HG03439 (cell line): ENCODE data around the gene TGM2.
"Not testable (repeated sequence)": the region's sequence is repeated elsewhere in the genome, so short reads cannot be mapped to it uniquely, and the experiment has no call there.

Source experiments
- ATAC-seq: cut with Tn5 transposase; IDR thresholded peaks from one replicate; pipeline ENCODE4 v1.9.1; 2021; ENCODE audit warnings: mild to moderate bottlenecking, moderate library complexity; ENCODE audit not compliant: unreplicated experiment

Gene TGM2

DNA sequence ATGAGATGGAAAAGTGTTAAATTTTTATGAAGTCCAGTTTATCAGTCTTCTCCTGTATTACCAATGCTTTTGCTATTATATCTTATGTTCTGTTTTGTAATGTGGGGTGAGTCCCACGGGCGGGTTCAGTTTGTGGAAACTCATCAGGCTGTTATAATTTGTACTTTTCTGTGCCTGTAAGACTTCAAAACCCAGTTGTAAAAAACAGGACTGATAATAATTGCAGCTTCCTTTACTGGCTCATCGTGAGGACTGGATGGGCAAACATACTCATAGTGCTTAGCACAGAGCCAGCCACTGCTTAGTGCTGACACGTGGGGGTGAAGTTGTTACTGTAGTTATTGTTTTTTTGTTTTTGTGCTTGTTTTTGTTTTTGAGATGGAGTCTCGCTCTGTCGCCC lies 45.6 kb downstream of the TGM2 start:
- no peak for ATAC-seq

DNA sequence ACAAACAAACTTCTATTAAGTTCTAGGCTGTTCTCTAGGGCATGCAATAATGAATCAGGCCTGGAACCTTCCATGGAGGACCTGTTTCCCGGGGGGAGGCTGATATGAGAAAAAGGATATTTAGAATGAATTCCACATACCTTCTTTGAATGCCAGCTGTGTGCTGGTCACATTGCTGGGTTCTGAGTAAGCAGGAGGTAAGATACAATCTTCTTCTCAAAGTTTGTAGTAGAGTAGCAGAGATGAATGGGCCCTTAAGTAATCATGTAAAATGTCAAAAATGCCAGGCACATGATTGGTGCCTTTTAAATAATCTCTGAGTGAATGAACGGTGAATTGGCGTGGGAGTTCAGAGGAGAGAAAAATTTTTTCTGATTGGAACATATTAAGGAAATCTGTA lies 47.4 kb downstream of the TGM2 start:
- no peak for ATAC-seq

DNA sequence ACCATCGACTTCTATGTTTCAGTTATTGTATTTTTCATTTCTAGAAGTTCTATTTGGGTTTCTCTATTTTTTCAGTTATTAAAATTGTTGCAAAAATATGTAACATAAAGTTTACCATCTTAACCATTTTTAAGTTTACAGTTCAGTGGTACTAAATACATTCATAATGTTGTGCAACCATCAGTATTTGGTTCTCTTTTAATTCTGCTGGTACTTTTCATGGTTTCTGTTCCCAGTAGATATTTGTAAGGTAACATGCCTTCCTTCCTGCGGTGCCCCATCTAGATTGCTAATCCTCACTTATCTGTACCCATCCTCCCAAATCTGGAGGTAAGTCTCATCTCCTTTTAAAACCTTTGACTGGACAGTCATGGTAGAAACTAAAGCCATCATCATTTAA lies 47.9 kb downstream of the TGM2 start:
- ATAC-seq, result no peak

DNA sequence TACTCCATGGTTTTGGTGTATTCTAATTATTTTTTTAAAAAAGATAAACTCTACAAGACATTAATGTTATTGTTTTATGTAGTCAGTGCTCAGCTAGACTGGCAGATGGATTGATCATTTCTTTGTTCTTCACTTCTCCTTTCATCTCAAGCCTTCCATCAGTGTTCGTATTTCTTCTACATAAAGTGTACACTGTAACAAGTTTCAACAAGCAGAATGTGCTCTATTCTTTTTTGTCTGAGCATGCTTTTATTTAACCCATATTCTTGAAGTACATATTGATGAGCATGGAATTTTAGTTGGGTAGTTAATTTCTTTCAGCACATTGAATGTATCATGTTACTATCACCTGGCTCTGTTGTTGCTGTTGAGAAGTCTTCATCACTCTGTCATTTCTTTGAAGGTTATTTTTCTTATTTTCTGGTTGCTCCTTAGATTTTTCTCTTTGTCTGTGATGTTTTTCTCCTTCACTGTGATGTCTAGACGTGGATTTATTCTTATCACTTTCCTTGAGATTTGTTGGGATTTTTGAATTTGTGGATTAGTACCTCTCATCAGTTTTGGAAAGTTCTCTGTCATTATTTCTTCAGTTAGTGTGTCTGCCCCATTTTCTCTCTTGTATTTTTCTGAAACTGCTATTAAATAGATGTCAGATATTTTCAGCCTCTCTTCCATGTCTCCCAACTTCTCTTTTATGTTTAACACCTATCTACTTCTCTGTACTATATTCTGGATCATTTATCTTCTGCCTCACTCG lies 48.5 kb downstream of the TGM2 start:
- no peak for ATAC-seq

DNA sequence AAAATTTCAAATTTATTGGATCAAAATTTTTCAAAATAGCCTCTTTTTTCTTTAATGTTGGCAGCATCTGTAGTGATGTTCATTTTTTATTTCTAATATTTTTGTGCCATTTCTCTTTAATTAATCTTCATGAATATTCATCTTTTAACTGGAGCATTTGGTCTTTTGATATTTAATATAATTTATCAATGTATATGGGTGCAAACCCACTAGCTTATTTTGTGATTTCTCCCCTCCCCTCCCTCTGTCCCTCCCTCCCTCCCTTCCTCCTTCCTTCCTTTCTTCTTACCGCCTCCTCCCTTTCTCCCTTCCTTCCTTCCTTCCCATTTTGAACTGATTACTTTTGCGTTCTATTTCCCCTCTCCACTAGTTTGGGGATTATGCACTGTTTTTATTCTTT lies 49.2 kb downstream of the TGM2 start:
- no peak for ATAC-seq

DNA sequence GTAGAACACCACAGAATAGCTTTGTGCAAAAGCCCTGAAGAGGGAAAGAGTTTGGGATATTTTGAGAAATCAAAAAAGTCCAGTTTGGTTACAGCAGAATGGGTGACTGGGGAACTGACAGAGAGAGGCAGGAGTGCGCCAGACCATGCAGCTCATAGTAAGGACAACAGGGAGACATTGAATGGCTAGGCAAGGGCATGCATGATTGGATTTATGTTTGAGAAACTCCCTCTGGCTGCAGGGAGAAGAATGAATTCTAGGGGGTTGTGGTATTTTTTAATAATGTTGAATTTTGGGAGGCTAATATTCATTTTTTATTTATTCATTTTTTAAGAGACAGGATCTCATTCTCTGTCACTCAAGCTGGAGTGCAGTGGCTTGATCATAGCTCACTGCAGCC lies 49.9 kb downstream of the TGM2 start:
- ATAC-seq, result no peak

DNA sequence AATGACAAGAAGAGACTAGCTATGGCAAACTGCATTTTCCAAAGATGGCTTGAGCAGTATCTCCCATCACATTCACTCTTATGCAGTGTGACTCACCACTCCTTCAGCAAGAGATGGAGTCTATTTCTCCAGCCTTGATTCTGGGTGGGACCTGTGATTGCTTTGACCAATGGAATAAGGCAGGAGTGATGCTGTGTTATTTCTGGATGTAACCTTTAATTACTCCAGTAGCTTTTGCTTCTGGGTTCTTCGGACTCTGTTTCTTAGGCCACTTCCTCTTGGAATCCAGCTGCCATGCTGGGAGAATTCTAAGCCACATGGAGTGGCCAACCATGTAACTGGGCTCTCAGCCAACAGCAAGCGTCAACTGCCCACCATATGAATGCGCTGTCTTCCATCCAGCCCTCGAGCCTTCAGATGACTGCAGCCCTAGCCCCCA lies 50.7 kb downstream of the TGM2 start:
- no peak for ATAC-seq

DNA sequence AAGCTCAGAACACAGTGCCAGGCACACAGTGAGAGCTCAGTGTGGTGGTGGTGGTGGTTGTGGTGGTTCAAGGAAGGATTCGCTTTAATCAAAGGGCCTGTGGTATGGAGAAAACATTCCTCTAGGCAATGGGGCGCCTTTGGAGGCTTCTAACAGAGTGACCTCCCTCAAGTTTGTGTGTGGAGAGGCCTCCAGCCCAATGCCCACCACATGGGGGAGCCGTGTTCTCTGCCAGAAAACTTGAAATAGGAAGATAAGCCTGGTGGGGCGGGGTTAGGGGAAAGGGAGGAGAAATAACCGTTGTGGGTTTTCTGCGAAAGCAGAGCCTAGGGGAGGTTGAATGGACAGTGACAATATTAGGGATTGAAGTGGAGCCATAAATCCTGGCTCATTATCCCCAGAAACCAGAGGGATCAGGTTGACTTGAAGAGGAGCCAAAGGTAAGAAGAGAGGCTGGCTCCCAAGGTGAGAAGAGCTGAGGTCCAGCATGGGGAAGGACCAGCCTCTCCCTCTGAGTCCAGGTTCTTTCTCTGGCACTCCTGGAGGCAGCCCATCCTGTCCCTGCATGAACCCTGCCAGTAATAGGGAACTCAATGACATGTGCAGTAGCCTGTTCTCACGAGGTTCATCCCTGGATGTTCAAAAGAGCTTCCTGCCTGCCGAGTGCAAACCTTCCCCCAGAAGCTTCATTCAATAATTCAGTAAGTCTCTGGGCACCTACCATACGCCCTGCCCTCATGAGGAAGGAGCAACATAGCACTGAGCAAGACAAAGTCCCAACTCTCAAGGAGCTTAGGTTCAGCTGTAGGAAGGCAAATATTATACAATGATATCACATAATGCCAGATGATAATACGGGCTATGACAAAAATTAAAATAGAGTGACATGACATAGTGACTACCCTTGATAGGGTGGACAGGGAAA lies 51.4 kb downstream of the TGM2 start:
- no peak for ATAC-seq

DNA sequence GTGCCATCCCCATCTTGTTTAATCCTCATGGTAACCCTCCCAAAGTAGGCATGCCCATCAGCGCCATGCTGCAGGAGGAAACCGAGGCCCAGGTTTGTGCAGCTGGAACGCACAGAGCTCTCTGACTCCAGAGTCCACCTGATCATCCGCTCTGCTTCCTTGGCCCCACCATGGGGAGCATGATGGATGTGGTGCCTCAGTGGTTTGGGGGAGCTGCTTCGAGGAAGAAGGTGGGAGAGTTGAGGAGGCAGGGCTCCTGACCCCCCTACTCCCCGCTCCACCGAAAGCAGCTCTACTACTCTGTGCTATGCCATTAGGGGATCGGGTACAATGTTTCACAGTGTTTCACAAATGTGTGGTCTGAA lies 52.2 kb downstream of the TGM2 start:
- ATAC-seq, result no peak

DNA sequence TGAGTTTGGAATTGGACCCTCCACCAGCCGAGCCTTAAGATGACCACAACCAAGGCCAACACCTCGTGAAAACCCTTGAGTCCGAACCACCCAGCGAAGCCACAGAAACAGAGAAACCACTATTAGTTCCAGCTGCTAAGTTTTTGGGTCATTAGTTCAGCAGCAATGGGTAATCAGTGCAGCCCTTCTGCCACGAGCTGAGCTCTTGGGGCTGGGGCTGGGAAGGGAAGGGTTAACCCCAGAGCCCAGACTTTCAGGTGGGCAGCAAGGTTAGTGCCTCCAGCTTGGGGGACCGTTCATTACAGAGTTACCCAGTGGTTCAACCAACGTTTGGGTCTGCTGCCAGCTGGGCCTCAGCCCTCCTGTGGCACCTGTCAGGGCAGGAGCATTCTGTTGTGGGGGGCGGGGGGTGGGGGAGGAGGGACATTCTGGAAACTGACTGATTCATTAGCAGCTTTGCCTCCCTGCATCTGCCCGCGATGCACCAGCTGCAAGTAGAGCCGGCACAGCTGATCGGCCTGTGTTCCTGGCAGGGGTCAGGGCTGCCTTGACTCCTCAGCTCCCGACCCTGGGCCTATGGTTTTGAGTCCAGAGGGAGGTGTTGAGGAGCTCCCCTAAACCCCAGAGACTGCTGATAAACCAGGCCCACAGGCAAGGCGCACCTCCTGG lies 52.7 kb downstream of the TGM2 start:
- ATAC-seq, result no peak

DNA sequence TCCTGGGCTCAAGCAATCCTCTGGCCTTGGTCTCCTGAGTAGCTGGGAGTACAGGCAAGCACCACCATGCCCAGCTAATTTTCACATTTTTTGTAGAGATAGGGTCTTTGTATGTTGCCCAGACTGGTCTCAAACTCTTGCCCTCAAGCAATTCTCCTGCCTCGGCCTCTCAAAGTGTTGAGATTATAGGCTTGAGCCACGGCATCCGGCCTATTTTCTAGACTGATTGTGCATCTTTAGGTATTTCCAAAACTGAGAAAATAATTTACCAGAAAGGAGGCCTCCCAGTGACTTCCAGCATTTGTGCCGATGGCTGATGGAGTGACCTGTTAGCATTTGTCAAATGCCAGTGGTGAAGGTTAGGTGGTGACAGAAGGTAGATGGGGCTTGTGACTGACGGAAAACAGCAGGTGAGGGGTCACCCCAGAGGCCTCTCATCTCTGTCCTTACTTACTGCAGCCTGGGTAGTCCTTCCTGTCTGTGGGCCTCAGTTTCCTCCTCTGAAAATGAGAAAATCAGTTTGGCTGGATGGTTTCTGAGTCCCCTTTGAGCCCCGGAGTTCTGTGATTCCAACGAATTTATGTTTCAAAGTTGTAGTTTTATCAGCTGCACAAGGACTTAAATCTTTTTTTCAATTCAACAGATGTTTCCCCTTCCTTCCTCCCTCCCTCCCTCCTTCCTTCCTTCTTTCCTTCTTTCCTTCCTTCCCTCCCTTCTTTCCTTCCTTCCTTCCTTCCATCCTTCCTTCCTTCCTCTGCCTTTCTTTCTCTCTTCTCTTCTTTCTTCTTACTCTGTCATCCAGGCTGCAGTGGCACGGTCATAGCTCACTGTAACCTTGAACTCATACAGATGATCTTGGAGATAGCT lies 53.5 kb downstream of the TGM2 start:
- no peak for ATAC-seq

DNA sequence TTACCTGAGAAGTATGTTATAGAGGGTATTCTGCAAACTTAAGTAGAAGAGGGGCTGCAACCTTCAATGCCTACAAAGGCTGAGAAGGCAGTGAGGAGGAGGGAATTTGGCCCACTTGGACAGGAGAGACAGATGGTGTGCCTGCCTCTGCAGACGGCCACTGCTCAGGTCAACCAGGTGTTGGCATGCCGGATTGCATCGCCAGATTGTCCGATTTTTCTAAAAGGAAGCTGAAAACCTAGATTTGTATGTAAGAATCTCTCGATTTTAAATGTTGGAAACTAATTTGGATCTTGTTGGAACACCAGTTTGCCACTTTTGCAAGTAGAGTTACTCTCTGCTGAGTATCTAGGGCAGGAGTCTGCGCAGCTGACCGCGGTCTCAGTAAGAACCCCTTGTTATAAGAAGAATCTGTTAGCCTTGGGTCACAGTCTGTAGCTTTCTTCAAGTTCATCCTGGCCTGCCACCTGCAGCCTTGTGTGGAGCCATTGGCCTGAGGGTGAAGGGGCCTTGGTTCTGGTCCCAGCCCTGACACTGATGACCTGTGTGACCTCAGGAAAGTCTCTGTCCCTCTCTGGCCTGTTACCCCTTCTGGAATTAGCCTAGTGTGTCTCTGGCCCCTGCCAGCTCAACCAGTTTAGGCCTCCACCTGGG lies 54.4 kb downstream of the TGM2 start:
- no peak for ATAC-seq

DNA sequence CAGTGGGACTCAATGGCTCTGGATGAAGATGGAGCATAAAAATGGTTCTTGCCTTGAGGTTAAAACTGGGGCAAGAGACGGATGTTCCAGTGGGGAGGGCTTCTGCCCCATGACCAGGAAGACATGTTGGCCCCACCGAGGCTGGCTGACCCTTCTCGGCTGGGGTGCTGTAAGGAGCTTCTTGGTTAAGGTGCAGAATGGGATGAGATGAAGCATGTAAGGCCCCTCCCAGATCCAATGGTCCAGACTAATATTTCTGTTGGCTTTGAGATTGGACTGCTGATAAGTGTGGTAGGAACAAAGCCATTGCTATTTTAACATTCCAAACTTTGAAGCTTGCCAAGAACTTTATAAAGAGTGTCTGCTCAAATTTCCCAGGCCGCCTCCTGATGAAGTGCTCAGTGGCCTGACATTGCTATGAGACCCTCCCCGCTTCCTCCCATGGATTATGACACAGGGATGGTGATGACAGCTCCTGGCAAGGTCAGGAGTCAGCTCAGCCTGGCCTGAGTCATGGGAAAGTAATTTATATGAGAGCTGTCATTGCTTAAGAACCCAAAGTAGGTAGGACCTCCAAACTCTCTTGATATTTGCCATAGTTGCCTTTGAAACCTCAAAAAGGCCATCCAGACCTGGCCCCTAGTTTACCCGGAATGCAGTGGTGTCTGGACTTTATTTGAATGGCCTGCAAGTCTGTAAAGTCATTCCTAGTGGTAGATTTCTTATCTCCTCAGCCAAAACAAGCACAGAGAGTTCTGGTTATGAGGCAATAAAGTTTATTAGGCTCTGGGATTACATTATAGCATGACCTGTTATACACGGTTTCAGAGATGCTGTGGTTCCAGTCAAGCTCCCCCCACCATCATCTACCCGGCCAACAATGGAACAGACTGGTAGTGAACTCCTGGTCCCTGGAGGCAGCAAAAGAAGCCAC lies 55.2 kb downstream of the TGM2 start:
- no peak for ATAC-seq

DNA sequence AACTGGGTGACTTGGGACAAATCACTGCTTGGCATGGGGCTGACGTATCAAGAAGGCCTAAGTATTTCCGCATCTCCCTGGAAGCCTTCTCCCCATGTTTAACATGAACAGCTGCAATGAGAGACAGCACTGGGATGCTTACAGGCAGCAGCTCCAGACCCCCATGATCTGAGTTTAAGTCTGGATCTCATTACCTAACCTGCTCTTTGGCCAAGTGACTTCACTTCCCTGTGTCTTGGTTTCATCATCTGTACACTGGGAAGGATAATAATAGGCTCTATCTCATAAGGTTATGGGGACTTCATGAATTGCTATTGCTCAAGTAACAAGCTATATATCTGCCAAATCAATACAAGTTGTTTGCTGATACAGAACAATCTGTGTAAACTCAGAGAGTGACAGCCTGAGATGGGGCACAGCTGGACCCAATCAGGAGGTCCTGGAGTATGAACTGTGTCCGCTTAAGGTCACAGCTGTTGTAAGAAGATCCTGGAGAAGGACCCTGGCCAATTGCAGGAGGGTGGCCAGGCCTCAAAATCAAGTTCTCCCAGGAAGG lies 56.0 kb downstream of the TGM2 start:
- ATAC-seq, result no peak

DNA sequence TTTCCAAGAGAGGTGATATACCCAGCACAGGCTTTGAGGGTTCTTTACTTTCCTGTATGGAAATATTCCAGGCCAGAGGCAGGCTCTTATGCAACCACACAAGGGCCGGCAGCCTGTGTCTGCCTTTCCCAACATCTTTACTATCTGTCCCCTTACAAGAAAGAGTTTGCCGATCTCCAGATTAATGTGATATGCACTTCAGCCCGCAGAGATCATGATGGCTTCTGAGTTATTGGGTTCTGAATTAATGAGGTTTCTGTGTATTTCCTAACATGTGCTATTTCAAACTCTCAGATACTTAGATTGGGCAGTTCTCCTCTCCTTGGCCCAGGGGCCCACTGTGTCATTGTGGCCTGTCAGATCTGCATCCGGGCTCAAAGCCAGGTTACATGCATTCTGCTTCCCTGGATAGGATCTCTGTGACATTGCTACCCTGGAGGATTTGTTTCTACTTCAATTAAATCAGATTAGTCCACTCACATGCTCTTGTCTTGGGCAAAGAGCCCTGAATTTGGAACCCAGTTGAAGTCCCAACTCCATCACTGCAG lies 56.6 kb downstream of the TGM2 start:
- ATAC-seq, result no peak

DNA sequence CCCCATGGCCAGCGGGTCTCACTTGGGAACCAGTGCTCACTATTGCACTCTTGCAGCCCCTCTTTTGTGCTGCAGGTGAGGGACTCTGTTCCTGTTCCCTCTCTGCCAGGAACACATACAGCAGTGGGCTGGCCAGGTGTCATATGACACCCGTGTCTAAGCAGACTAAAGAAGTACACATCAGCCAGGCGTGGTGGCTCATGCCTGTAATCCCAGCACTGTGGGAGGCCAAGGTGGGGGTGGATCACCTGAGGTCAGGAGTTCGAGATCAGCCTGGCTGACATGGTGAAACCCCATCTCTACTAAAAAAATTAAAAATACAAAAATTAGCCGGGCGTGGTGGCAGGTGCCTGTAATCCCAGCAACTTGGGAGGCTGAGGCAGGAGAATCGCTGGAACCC lies 57.2 kb downstream of the TGM2 start:
- not testable (repeated sequence) for ATAC-seq

DNA sequence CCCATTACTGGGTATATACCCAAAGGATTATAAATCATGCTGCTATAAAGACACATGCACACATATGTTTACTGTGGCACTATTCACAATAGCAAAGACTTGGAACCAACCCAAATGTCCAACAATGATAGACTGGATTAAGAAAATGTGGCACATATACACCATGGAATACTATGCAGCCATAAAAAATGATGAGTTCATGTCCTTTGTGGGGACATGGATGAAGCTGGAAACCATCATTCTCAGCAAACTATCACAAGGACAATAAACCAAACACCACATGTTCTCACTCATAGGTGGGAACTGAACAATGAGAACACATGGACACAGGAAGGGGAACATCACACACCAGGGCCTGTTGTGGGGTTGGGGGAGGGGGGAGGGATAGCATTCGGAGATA lies 57.7 kb downstream of the TGM2 start:
- ATAC-seq, result not testable (repeated sequence)

DNA sequence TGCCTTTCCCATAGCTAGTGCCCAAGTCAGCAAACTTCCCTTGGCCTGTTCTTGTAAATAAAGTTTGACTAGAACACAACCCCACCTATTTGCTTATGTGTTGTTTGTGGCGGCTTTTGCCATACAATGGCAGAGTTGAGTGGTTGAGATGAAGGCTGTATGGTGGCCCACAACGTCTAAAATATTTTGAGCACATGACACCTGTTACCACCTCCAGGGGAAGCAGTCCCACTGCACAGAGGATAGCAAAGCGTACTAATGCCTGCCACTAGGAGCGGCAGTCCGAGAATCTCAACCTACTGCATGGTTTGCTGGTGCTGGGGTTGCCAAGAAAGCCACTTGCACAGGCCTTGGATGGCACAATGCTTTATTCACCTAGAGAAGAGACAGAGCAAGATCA lies 58.6 kb downstream of the TGM2 start:
- ATAC-seq, result no peak

DNA sequence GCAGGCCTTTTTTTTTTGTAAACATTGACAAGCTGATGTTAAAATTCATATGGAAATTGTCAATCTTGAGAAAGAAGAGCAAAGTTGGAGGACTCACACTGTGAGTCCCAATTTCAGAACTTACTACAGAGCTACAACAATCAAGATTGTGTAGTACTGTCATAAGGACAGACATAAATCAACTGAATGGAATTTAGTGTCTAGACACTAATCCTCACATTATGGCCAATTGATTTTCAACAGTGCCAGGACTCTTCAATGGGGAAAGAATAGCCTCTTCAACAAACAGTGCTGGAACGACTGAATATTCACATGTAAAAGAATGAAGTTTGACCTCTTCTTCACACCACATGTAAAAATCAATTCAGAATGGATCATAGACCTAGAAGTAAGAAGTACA lies 60.8 kb downstream of the TGM2 start:
- ATAC-seq, result no peak
